ENCODE data around the gene ROPN1. TPM values are rescaled to one million over a fixed set of nuclear protein-coding genes. Genes with fewer than 3 reads are reported as not detected.

The ROPN1 gene
- total and polyA plus RNA-seq, 2 of the 13 experiments (the other 11 are each of a cell fraction or from before 2014, with no cell fraction given): not detected

- TF ChIP-seq RXRB (CRISPR knock-in tag; IDR thresholded peaks at IDR 0.05; ENCODE audit: borderline replicate concordance) (no peak), NFE2L1 (CRISPR knock-in tag; IDR thresholded peaks at IDR 0.05; ENCODE audit: borderline replicate concordance) (no peak), ZNF274 (CRISPR knock-in tag; IDR thresholded peaks at IDR 0.05) (no peak), ZFP1 (CRISPR knock-in tag; IDR thresholded peaks at IDR 0.05) (0 out of 2 replicates have a peak, but pooled peaks have one; percentile 4), YY1 (IDR thresholded peaks at IDR 0.05; ENCODE audit: insufficient read depth, insufficient replicate concordance, low read depth, low read length) (no peak), ATF7-NPFF (CRISPR knock-in tag; IDR thresholded peaks at IDR 0.05; ENCODE audit: low read depth) (0 out of 2 replicates have a peak, but pooled peaks have one; percentile 17), MNT (IDR thresholded peaks at IDR 0.05) (no peak), ZNF503 (CRISPR knock-in tag; IDR thresholded peaks at IDR 0.05) (no peak), TRAFD1 (CRISPR knock-in tag; IDR thresholded peaks at IDR 0.05; ENCODE audit: borderline replicate concordance) (no peak), ZNF839 (CRISPR knock-in tag; IDR thresholded peaks at IDR 0.05; ENCODE audit: borderline replicate concordance) (no peak), ZFP82 (CRISPR knock-in tag; IDR thresholded peaks at IDR 0.05; ENCODE audit: borderline replicate concordance) (no peak)
These were observed 30.4 kb downstream of the ROPN1 start (continued) for GRCh38 chr3:123961508-123961856.

Data from HepG2 (cell line).